Measurements from ENCODE around the gene URAD.

GRCh38 chr13:27959976-27960361 lies 28.5 kb downstream of the URAD start:
- TF ChIP-seq CTCF (IDR thresholded peaks at IDR 0.05) (no peak), POLR2A (IDR thresholded peaks at IDR 0.05) (no peak)

All from body of pancreas (tissue), 4 donors.